ENCODE results near the gene LEAP2.

GRCh38 chr5:132854301-132854700 lies 19.2 kb upstream of the LEAP2 start:
- TF ChIP-seq, protein P1, sequence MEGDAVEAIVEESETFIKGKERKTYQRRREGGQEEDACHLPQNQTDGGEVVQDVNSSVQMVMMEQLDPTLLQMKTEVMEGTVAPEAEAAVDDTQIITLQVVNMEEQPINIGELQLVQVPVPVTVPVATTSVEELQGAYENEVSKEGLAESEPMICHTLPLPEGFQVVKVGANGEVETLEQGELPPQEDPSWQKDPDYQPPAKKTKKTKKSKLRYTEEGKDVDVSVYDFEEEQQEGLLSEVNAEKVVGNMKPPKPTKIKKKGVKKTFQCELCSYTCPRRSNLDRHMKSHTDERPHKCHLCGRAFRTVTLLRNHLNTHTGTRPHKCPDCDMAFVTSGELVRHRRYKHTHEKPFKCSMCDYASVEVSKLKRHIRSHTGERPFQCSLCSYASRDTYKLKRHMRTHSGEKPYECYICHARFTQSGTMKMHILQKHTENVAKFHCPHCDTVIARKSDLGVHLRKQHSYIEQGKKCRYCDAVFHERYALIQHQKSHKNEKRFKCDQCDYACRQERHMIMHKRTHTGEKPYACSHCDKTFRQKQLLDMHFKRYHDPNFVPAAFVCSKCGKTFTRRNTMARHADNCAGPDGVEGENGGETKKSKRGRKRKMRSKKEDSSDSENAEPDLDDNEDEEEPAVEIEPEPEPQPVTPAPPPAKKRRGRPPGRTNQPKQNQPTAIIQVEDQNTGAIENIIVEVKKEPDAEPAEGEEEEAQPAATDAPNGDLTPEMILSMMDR (conservative IDR thresholded peaks at IDR 0.05 in 1 of 2, IDR thresholded peaks at IDR 0.05 in 1 of 2; ENCODE audit: extremely low read depth in 1 of 2, insufficient read depth in 1 of 2, low read depth in 1 of 2, low read length in 2 of 2) = no peak
- TF ChIP-seq EZH2 (IDR thresholded peaks at IDR 0.05; ENCODE audit: borderline replicate concordance, low read length) = no peak

All from mammary epithelial cell (primary cell).